NCI-H2196 (cell line): ENCODE data around the gene C6orf47.

Source experiments
- DNase-seq: peaks from one replicate; lab custom pipeline; 2025; ENCODE audit not compliant: unreplicated experiment; lab: John Stamatoyannopoulos, UW

C6orf47 gene

DNA sequence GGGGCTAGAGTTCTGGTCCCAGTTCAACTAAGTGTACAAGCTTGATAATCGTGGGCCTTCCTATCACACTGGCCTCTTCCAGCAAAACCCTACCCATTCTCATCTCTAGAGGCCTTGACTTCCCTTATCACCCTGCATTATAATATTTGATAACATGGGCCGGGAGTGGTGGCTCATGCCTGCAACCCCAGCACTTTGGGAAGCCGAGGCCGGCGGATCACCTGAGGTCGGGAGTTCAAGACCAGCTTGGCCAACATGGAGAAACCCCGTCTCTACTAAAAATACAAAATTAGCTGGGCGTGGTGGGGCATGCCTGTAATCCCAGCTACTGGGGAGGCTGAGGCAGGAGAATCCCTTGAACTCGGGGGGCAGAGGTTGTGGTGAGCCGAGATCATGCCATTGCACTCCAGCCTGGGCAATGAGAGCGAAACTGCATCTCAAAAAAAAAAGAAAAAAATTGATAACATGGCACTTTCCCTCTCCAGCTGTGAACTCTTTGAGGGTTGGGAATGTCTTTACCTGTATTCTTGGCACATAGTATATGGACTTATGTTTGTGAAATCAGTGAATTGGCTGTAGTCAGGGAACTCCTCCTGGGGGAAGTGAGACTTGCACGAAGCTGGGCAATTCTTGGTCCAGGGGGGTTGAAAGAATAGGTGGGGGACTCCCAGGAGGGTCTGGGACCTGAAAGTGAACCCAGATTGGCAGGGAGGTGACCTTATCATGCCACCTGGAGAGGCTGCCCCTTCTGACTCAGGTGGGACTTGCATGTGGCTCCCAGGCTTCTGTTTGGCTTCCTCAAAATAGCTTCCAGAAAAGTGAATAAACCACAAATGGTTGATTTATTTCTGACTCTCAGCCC is 915 bp upstream of the C6orf47 start:
- no peak for DNase-seq

- DNase-seq = no peak
Observed at GRCh38 chr6:31659649-31660380, 763 bp downstream of the C6orf47 start.

- no peak for DNase-seq
Observed at GRCh38 chr6:31658983-31659648, 1.5 kb downstream of the C6orf47 start.

DNA sequence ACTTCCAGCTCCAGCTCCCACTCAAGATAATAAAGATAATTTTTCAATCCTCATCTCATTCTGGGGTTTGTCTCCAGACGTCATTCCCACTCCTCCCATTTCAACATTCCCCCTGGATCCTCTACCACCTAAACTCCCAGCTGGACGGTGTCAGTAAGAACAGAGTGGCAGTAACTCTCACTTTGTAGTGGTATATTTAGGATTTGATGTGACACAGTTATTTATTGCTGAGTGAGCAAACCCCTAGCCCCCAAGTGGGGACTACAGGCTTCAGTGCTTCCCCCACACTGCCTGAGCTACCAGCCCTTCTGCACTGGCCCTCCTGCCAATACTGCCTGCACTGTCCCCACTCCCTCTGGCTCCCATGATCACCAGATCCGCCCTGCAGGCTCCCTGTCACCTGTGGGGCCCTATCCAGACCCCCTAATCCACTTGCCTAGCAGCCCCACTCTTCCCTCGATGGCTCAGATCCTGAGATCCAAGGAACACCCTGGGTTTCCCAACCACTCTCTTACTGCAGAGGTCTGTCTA is 2.4 kb downstream of the C6orf47 start:
- no peak for DNase-seq

DNA sequence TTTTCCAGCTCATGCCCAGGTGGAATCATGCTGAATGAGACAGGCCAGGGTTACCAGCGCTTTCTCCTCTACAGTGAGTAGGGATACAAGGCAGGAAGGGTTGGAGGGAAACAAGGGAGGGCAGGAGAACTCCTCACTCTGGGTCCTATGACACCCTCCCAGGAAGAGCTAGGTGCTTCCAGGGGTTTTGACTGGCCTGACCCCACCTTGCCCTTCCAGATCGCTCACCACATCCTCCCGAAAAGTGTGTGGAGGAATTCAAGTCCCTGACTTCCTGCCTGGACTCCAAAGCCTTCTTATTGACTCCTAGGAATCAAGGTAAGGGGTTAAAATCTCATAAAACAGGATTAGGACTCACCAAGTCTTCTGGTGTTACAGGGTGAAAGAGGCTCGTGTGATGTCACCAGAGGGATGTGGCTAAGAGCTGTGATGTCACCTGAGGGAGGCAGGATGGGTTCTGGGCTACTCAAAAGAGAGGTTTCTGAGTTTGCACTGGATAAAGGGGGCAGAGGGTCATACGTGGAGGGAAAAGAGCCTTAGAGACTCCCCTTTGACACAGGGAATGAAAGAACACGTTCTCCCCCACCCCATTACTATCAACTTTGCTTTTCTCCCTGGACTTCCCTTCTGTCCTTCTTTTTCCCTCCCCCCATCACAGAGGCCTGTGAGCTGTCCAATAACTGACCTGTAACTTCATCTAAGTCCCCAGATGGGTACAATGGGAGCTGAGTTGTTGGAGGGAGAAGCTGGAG is 3.0 kb downstream of the C6orf47 start:
- DNase-seq = no peak

DNA sequence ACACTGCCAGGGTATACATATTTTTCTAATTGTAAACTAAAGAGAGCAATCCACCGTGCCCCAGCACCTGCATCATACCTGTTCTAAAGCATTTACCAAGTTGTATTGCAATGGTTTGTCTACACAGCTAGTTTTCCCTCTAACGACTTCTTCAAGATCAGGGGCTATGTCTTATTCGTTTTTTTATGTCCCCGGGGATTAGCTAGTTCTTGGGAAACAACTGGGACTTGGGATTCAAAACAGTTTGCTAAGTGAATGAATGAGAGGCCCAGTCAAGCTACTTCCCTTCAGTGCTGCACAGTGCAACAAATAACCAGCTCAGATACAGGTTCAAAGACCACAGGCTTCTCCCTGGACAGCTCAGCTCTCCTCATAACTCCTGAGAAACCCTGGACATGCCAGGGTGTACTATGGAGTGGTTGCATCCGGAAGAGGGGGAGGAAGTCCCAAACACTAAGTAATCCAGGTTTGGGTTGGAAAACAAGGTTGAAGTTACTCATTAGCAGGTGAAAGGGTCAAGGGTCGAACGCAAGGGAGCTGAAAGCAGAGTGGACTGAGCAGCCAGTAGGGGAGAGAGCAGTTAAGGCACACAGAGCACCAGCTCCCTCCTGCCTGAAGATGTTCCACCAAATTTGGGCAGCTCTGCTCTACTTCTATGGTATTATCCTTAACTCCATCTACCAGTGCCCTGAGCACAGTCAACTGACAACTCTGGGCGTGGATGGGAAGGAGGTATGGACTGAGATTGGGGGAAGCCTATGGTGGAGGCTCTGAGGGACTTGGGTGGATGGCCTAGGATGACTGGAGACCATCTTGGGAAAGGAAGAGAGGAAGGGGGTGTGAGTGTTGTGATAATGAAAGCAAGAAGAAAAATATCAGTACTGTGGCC is 5.0 kb downstream of the C6orf47 start, which contains the start of gene APOM:
Gene APOM (plus strand): TSS at position 546 of the 889 bp plus-strand sequence. CDS start 73 bp downstream, at position 619.
- DNase-seq = no peak

GRCh38 chr6:31654574-31655348 is 5.8 kb downstream of the C6orf47 start:
- DNase-seq = no peak

DNA sequence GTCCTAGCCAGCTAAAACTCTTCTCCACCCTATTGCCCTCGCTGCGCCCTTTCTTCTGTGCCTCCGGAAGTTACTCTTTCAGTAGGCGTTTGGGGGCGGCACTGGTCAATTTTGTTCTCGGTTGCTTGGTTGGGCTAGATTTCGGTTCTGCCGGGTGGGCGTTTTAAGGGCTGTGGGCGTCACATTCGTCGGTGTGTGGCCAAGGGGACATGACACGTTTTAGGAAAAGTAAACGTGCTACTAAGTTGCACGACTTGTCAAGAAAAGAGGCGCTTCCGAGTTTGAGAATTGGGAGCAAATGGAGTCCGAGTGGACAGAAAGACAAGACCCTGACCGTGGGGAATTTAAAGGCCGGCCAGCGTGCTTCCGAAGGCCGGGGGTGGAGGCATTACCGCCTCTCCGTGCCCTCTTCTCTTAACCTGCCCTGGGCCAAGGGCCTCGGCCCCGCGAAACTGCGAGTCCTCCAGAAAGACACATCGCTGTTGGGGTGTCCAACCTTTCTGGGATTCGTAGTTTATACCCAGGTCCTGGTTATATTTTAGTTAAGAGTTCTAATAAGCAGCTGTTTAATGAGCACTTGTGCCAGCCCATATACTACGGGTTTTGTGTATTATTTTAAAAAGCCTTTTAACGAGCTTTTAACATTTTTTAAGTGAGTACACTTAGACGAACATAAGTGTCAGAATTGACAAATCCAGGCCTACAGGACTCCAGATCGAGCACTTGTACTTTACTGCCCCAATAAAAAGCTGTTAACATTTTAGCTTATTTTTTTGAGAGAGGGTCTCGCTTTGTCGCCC is 7.5 kb downstream of the C6orf47 start:
- DNase-seq = peak; percentile 94

DNA sequence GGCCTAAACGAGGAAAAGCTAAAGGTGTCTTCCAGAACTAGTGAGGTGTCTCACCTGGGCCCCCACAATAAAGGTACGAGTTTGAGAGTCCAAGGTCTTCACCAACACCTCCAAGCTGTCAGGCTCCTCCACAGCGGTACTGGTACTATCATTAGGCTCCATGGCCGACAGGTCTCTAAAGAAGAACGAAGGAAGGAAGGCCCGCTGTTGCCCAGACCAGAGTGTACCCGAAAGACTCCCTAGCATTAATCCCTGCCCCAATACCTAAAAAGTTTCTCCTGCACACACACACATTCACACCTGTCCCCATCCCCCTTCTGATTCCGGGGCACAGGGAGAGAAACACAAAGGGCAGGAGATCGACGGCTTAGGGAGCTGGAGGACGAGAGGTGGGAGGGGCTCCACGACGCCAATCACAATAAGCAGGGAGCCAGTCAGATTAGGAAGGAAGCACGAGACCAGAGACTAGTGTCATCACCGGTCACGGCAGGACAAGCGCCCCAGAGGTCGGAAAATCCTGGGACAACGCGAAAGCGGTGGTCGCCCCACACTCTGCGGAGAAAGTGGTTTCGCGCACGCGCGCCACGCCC is 8.9 kb downstream of the C6orf47 start:
- peak; percentile 80 for DNase-seq

DNA sequence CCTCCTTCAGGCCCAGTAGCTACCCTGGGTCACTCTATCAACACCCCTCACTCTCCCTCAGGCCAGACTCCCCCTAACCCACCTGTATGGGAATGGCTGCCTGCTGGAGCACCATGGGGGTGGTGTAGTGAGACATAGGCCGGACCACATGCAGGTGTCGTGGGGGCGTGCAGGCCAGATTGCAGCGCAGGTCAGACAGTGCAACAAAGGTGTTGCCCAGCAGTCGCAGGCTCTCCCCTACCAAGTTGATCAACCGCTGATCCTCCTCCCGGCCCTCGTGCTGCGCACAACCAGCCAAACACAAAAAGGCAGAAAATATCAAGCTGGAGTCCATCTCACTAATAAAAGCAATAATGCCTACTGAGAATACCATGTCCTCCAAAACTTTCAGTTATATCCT is 15.3 kb downstream of the C6orf47 start:
- DNase-seq = no peak

- DNase-seq = no peak
Observed at GRCh38 chr6:31643818-31644454, 16.6 kb downstream of the C6orf47 start.

DNA sequence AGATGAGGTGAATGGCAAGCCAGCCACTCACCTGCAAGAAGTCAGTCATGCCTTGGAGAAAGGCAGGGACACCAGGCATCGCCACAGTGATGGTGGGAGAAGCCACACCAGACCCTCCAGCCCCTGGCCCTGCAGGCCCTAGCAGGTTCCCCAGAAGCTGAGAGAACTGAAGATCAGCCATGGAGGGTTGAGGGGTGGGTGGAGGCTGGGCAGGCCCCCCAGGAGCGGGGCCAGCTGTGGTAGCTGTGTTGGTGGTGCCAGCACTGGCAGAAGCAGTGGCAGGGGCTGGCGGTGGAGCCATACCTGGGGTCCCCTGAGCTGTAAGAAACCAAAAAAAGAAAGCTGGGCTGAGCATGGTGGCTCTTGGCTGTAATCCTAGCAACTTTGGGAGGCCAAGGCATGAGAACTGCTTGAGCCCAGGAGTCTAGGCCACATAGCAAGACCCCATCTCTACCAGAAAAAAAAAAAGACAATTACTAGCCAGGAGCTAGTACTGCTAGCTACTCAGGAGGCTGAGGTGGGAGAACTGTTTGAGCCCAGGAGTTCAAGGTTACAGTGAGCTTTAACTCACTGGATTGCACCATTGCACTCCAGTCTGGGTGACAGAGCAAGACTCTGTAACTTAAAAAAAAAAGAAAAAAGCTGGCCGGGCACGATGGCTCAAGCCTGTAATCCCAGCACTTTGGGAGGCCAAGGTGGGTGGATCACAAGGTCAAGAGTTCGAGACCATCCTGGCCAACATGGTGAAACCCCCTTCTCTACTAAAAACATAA is 17.6 kb downstream of the C6orf47 start:
- DNase-seq = no peak

DNA sequence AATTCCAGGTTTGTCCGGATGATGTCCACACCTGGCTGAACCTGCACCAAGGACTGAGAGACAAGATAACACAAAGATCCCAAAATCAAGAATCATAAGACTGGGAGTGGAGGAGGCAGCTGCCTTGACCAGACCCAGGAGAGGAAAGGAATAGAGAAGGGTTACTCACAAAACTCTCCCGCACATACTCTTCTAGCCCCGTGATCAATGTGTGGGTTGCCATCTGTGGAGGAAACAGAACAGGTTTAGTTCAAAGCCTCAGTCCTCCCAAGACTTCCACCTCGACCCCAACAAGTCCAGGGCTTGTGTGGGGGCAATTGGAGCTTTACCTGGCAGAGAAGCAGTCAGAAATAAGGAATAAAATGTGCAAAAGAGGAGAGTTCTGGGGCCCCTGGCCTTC is 19.2 kb downstream of the C6orf47 start:
- DNase-seq = no peak

DNA sequence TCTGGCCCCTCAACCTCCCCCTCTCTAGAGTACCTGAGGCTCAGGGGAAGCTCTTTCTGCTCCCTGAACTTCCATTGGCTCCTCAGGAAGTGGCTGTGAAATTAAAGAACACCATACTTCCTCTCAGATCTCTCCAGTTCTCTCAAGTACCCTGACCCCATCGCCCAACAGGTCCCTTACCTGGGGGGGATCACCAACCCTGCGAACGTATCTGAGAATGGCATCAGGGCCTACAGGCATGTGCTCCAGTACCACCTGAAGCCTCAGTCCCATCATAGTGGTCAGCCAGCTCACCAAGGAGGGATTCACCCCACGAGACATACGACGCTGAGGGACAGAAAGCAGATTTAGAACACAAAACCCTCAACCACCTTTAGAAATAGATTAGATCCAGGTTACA is 20.0 kb downstream of the C6orf47 start:
- no peak for DNase-seq

- no peak for DNase-seq
Observed at GRCh38 chr6:31639449-31639861, 21.1 kb downstream of the C6orf47 start.

DNA sequence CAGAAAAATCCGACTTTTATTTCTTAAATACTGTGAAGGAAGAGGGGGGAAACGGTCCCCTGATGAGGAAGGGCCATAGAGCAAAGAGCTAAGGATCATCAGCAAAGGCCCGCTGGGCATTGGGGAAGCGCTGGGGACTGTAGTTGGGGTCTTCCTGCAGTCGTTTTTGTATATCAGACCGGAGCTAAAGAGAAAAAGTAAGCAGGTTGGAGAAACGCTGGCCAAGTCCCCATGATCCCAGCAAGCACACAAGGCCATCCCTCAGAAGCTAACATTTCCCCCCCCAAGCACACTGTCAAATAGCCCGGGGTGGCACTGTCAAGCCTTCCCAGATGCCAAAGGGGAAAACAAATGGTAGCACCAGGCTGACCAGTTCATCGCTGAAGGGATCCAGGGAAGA is 21.5 kb downstream of the C6orf47 start:
- no peak for DNase-seq
